Small intestine (tissue), 16 donors: ENCODE results near the gene RGS6. TPM values are rescaled to one million over a fixed set of nuclear protein-coding genes. Genes with fewer than 3 reads are reported as not detected.
"Not testable (repeated sequence)": the region's sequence is repeated elsewhere in the genome, so short reads cannot be mapped to it uniquely, and the experiment has no call there.

Experiments
- DNase-seq, 2 donors: peaks; one replicate each; pipeline versions ENCODE4 v3.0.0 to v3.0.0-alpha.2; 2013
- FAIRE-seq: peaks from 2 replicates; lab custom pipeline; 2012; peaks lifted over from hg19 to GRCh38; lab: Jason Lieb, UNC
- H3K27ac ChIP-seq, 3 donors: one replicate each; pipeline ENCODE4 v1.5.1; 2013; ENCODE audit warnings: low read length in 2 of 3, mild to moderate bottlenecking in 2 of 3, control low read depth in 1 of 3, inconsistent platforms in 1 of 3, low read depth in 1 of 3, moderate library complexity in 1 of 3
- H3K27me3 ChIP-seq, 3 donors: one replicate each; pipeline ENCODE4 v1.6.1; 2013; ENCODE audit warnings: low read length in 3 of 3, inconsistent platforms in 1 of 3; ENCODE audit not compliant: control insufficient read depth in 3 of 3, insufficient read depth in 3 of 3
- H3K36me3 ChIP-seq, 3 donors: one replicate each; pipeline ENCODE4 v1.6.1; 2013; ENCODE audit warnings: low read length in 3 of 3, inconsistent platforms in 1 of 3, low read depth in 1 of 3, mild to moderate bottlenecking in 1 of 3, moderate library complexity in 1 of 3; ENCODE audit not compliant: control insufficient read depth in 3 of 3, insufficient read depth in 2 of 3
- H3K4me1 ChIP-seq, 3 donors: one replicate each; pipeline ENCODE4 v1.6.1; 2013; ENCODE audit warnings: low read length in 2 of 3, inconsistent platforms in 1 of 3, low read depth in 1 of 3, mild to moderate bottlenecking in 1 of 3, moderate library complexity in 1 of 3; ENCODE audit not compliant: control insufficient read depth in 3 of 3, insufficient read depth in 2 of 3
- H3K4me3 ChIP-seq, 3 donors: one replicate each; pipeline ENCODE4 v1.5.1; 2013; ENCODE audit warnings: low read length in 3 of 3, control low read depth in 1 of 3, inconsistent platforms in 1 of 3, low read depth in 1 of 3, mild to moderate bottlenecking in 1 of 3, moderate library complexity in 1 of 3
- H3K9me3 ChIP-seq, 2 donors: one replicate each; pipeline ENCODE4 v1.6.1; 2013; ENCODE audit warnings: low read depth in 1 of 2, low read length in 1 of 2; ENCODE audit not compliant: control insufficient read depth in 2 of 2, insufficient read depth in 1 of 2
- WGBS, 3 donors: extraction: QIAGEN DNeasy Blood & Tissue Kit; methylation state at CpG; one replicate each; pipeline ENCODE4 v1.1.7; 2013; 5-methylcytosine and 5-hydroxymethylcytosine counted together
- long read RNA-seq, 10 donors: transcript quantifications; one replicate each; lab custom pipeline, GENCODE V29; 2026
- polyA plus RNA-seq, 4 donors: library from polyadenylated mRNA; stranded (reverse) in 3 of 4; unstranded in 1 of 4; fragments of 200-250 nt in 3 of 4; fragments of 120-200 nt in 1 of 4; gene quantifications; one replicate each; pipeline versions ENCODE4 v1.2.1 to v1.2.3, GENCODE V29; 2013
- donor health status: healthy with polysubstance abuse.
- donor health status: control.
- donor health status: control.
- donor health status: Bipolar disorder and iron deficiency.
- donor health status: healthy.

The RGS6 gene
- 1 to 10 TPM in 1 of 4 donors, under 1 TPM in 2, not detected in 1; 0.54 to 2.1 (median 0.58) TPM for polyA plus RNA-seq
- long read RNA-seq, donor 1 = 0 reads
- long read RNA-seq, donor 2, full-length matches to known transcripts = 1 of 1 reads
- long read RNA-seq, donor 2, partial matches to known transcripts = 0 of 1 reads
- long read RNA-seq, donor 2, other reads (novel, unspliced or antisense) = 0 of 1 reads
- long read RNA-seq, donor 3 = 0 reads
- long read RNA-seq, donor 4 = 0 reads
- long read RNA-seq, donor 5, full-length matches to known transcripts = 1 of 1 reads
- long read RNA-seq, donor 5, partial matches to known transcripts = 0 of 1 reads
- long read RNA-seq, donor 5, other reads (novel, unspliced or antisense) = 0 of 1 reads
- long read RNA-seq, donor 6 = 0 reads
- long read RNA-seq, donor 7 = 0 reads
- long read RNA-seq, donor 8 = 0 reads
- long read RNA-seq, donor 9 = 0 reads
- long read RNA-seq, donor 10 = 0 reads

GRCh38 chr14:71932229-71932981, at the start of gene RGS6:
RGS6 (plus strand) TSS chr14:71932429.
- FAIRE-seq (no peak), DNase-seq (peak; percentile 49 to 75)
- 1 to 2% (median 2%) methylated on average over 54 to 92 of the region's 92 CpGs for WGBS, 3 donors
- H3K9me3 ChIP-seq = no peaks in the 10 kb centered on the region
- peaks cover 0 to 26% (median 10%) of the 10 kb centered on the region in 3 donors for H3K27me3 ChIP-seq
- H3K4me1 ChIP-seq = no peaks in the 10 kb centered on the region
- H3K4me3 ChIP-seq = peak within 1 kb of the TSS in 2 of 3 donors; percentile 20 to 35
- H3K27ac ChIP-seq = no peak within 1 kb of the TSS
- H3K36me3 ChIP-seq = no peaks in the 10 kb centered on the region

GRCh38 chr14:71883094-71883493, 49.1 kb upstream of the RGS6 start:
- no peak overlapping the region for H3K4me3 ChIP-seq

GRCh38 chr14:71885301-71885700, 46.9 kb upstream of the RGS6 start:
- FAIRE-seq = no peak
- H3K27me3 ChIP-seq = no peaks in the 10 kb centered on the region
- DNase-seq = no peak

More at GRCh38 chr14:71883094-71883493, 49.1 kb upstream of the RGS6 start:
- peaks cover 0 to 5% of the 10 kb centered on the region in 2 donors for H3K9me3 ChIP-seq
- FAIRE-seq (no peak), DNase-seq (no peak)
- no peaks in the 10 kb centered on the region for H3K27me3 ChIP-seq
- H3K4me1 ChIP-seq = no peaks in the 10 kb centered on the region
- no peaks in the 10 kb centered on the region for H3K36me3 ChIP-seq
- WGBS, 3 donors = 67 to 69% (median 67%) methylated on average over 1 of the region's 1 CpG
- no peak overlapping the region for H3K27ac ChIP-seq

GRCh38 chr14:71887802-71888201, 44.4 kb upstream of the RGS6 start:
- H3K27ac ChIP-seq, FAIRE-seq, DNase-seq, H3K4me3 ChIP-seq, H3K36me3 ChIP-seq, H3K4me1 ChIP-seq, H3K27me3 ChIP-seq, H3K9me3 ChIP-seq: not testable (repeated sequence)
- WGBS, 3 donors = 86 to 92% (median 92%) methylated on average over 9 of the region's 9 CpGs

More at GRCh38 chr14:71885301-71885700, 46.9 kb upstream of the RGS6 start:
- Histone ChIP-seq H3K9me3 (peaks cover 0 to 7% of the 10 kb centered on the region in 2 donors), H3K4me3 (no peak overlapping the region), H3K4me1 (no peaks in the 10 kb centered on the region), H3K27ac (no peak overlapping the region), H3K36me3 (no peaks in the 10 kb centered on the region)
- WGBS, 3 donors = 54 to 61% (median 61%) methylated on average over 3 of the region's 3 CpGs

GRCh38 chr14:71890541-71890940, 41.7 kb upstream of the RGS6 start:
- Histone ChIP-seq H3K36me3 (no peaks in the 10 kb centered on the region), H3K27me3 (no peaks in the 10 kb centered on the region), H3K27ac (no peak overlapping the region), H3K4me1 (no peaks in the 10 kb centered on the region), H3K4me3 (no peak overlapping the region), H3K9me3 (peaks cover 0 to 7% of the 10 kb centered on the region in 2 donors)
- WGBS, 3 donors = 89 to 95% (median 93%) methylated on average over 1 of the region's 1 CpG
- no peak for FAIRE-seq
- no peak for DNase-seq

- Histone ChIP-seq H3K4me1 (no peaks in the 10 kb centered on the region), H3K36me3 (no peaks in the 10 kb centered on the region), H3K27me3 (no peaks in the 10 kb centered on the region), H3K27ac (no peak overlapping the region), H3K4me3 (no peak overlapping the region), H3K9me3 (peaks cover 0 to 7% of the 10 kb centered on the region in 2 donors)
- FAIRE-seq (no peak), DNase-seq (no peak)
- 71 to 86% (median 75%) methylated on average over 6 of the region's 6 CpGs for WGBS, 3 donors
Measured at GRCh38 chr14:71891185-71891584, 41.0 kb upstream of the RGS6 start.

GRCh38 chr14:71891970-71892369, 40.3 kb upstream of the RGS6 start:
- Histone ChIP-seq H3K9me3 (peaks cover 0 to 4% of the 10 kb centered on the region in 2 donors), H3K36me3 (no peaks in the 10 kb centered on the region), H3K27me3 (no peaks in the 10 kb centered on the region), H3K27ac (no peak overlapping the region), H3K4me1 (no peaks in the 10 kb centered on the region), H3K4me3 (no peak overlapping the region)
- FAIRE-seq (no peak), DNase-seq (no peak)
- 55 to 69% (median 66%) methylated on average over 1 of the region's 1 CpG for WGBS, 3 donors

GRCh38 chr14:71905031-71905430, 27.2 kb upstream of the RGS6 start:
- Histone ChIP-seq H3K4me3 (no peak overlapping the region), H3K4me1 (no peaks in the 10 kb centered on the region), H3K27ac (no peak overlapping the region), H3K9me3 (no peaks in the 10 kb centered on the region), H3K36me3 (no peaks in the 10 kb centered on the region), H3K27me3 (peaks cover 0 to 4% (median 0%) of the 10 kb centered on the region in 3 donors)
- FAIRE-seq (no peak), DNase-seq (no peak)
- WGBS, 3 donors = 49 to 60% (median 56%) methylated on average over 4 of the region's 4 CpGs
